ENCODE data around the gene NUP205. TPM values are rescaled to one million over a fixed set of nuclear protein-coding genes. Genes with fewer than 3 reads are reported as not detected.

NUP205 gene
- total RNA-seq, result 10 to 100 TPM; 52.4 to 63.0 (median 57.8) TPM
- total RNA-seq (2013), result 60.3 TPM
- total RNA-seq, result 88.2 to 299 (median 157) reads per million in 29 experiments

- WGBS (ENCODE audit: insufficient coverage), result under 1% methylated on average over 27 of the region's 38 CpGs
- peaks cover 0 to 4% of the 10 kb centered on the region in 2 donors for H3K27me3 Mint-ChIP-seq
- no peaks in the 10 kb centered on the region for H3K9me3 Mint-ChIP-seq
- peaks cover under 1% of the 10 kb centered on the region for H3K36me3 Mint-ChIP-seq
- Histone ChIP-seq H3K4me1 (ENCODE audit: control insufficient read depth in 1 of 2, extremely low read depth in 1 of 2, insufficient read depth in 2 of 2, low read length in 2 of 2) (peaks cover 8 to 11% of the 10 kb centered on the region in 2 experiments), H3K27me3 (replicated peaks in 1 of 2; ENCODE audit: control insufficient read depth in 2 of 2, extremely low read depth in 1 of 2, insufficient read depth in 2 of 2, low read length in 1 of 2) (no peaks in the 10 kb centered on the region), H3K4me3 (ENCODE audit: control insufficient read depth in 1 of 2, extremely low read depth in 1 of 2, low read length in 1 of 2) (peak within 1 kb of the TSS; percentile 96), H3K27ac (ENCODE audit: low read length) (peak within 1 kb of the TSS; percentile 99), H3K36me3 (ENCODE audit: control insufficient read depth in 2 of 2, extremely low read depth in 1 of 2, insufficient read depth in 1 of 2, low read length in 1 of 2) (no peaks in the 10 kb centered on the region), H3K9me3 (no peaks in the 10 kb centered on the region)
- peak; percentile 86 to 95 (median 90) for ATAC-seq (replicated peaks in 1 of 4)
- CTCF ChIA-PET, result interaction anchor here (0.5 to 1.6 kb wide), 11 partner anchors 12 to 436 kb away, joined by 3 to 6 read pairs (median 4); no protein-coding TSS in a partner anchor
- H3K27ac Mint-ChIP-seq, result peak within 1 kb of the TSS; percentile 45 to 83
- H3K4me1 Mint-ChIP-seq, result peaks cover 17 to 19% (median 18%) of the 10 kb centered on the region in 3 donors
- POLR2A ChIA-PET, result interaction anchor here in 1 of 2 donors (1.0 kb wide), 1 partner anchor 163 kb away, joined by 3 read pairs; no protein-coding TSS in a partner anchor
- peak within 1 kb of the TSS in 2 of 3 donors; percentile 17 to 31 for H3K4me3 Mint-ChIP-seq
- peak; percentile 56 to 91 (median 71) for DNase-seq
These were observed at the start of gene NUP205 for GRCh38 chr7:135557455-135558336. TSS of gene NUP205 (plus strand) at chr7:135557917. CDS start at chr7:135557945, 28 bp downstream.

- CTCF ChIA-PET, result interaction anchor here (0.7 to 1.3 kb wide), 4 partner anchors 29 to 94 kb away, joined by 3 to 4 read pairs (median 3); partner anchors contain the start of gene NUP205 (in 1 of the 2)
- POLR2A ChIA-PET, result interaction anchor here (0.6 kb wide), 2 partner anchors 11 to 863 kb away, joined by 3 to 8 read pairs; no protein-coding TSS in a partner anchor
- Histone ChIP-seq H3K27me3 (replicated peaks in 1 of 2; ENCODE audit: control insufficient read depth in 2 of 2, extremely low read depth in 1 of 2, insufficient read depth in 2 of 2, low read length in 1 of 2) (no peaks in the 10 kb centered on the region), H3K27ac (ENCODE audit: low read length) (peak overlapping the region; percentile 89), H3K9me3 (no peaks in the 10 kb centered on the region), H3K4me1 (ENCODE audit: control insufficient read depth in 1 of 2, extremely low read depth in 1 of 2, insufficient read depth in 2 of 2, low read length in 2 of 2) (peaks cover 15 to 21% of the 10 kb centered on the region in 2 experiments), H3K4me3 (ENCODE audit: control insufficient read depth in 1 of 2, extremely low read depth in 1 of 2, low read length in 1 of 2) (peak overlapping the region; percentile 75 to 87), H3K36me3 (ENCODE audit: control insufficient read depth in 2 of 2, extremely low read depth in 1 of 2, insufficient read depth in 1 of 2, low read length in 1 of 2) (peaks cover 0 to 2% of the 10 kb centered on the region in 2 donors)
- no peaks in the 10 kb centered on the region for H3K9me3 Mint-ChIP-seq
- WGBS (ENCODE audit: insufficient coverage), result 2% methylated on average over 11 of the region's 17 CpGs
- DNase-seq (peak in 17 of 35 experiments; percentile 2 to 52 (median 11)), ATAC-seq (replicated peaks in 1 of 4) (no peak)
- no peak overlapping the region for H3K4me3 Mint-ChIP-seq
- H3K36me3 Mint-ChIP-seq, result no peaks in the 10 kb centered on the region
- H3K27ac Mint-ChIP-seq, result no peak overlapping the region
- no peaks in the 10 kb centered on the region for H3K27me3 Mint-ChIP-seq
- H3K4me1 Mint-ChIP-seq, result peaks cover 6 to 18% (median 17%) of the 10 kb centered on the region in 3 donors
These were observed 48.7 kb upstream of the NUP205 start for GRCh38 chr7:135508883-135509588.

GRCh38 chr7:135509589-135509838, 48.2 kb upstream of the NUP205 start:
- no peaks in the 10 kb centered on the region for H3K9me3 Mint-ChIP-seq
- ATAC-seq (replicated peaks in 1 of 4), result no peak
- no peaks in the 10 kb centered on the region for H3K36me3 Mint-ChIP-seq
- WGBS (ENCODE audit: insufficient coverage), result 0% methylated on average over 13 of the region's 14 CpGs
- ChIA-PET CTCF (interaction anchor here (0.7 to 1.3 kb wide), 3 partner anchors 40 to 95 kb away, joined by 3 to 4 read pairs (median 3); partner anchors contain the start of gene NUP205 (in 1 of the 2)), POLR2A (interaction anchor here in 1 of 2 donors (0.6 kb wide), 1 partner anchor 863 kb away, joined by 8 read pairs; no protein-coding TSS in a partner anchor)
- Histone ChIP-seq H3K9me3 (no peaks in the 10 kb centered on the region), H3K27me3 (replicated peaks in 1 of 2; ENCODE audit: control insufficient read depth in 2 of 2, extremely low read depth in 1 of 2, insufficient read depth in 2 of 2, low read length in 1 of 2) (no peaks in the 10 kb centered on the region), H3K4me3 (ENCODE audit: control insufficient read depth in 1 of 2, extremely low read depth in 1 of 2, low read length in 1 of 2) (peak overlapping the region; percentile 75 to 87), H3K4me1 (ENCODE audit: control insufficient read depth in 1 of 2, extremely low read depth in 1 of 2, insufficient read depth in 2 of 2, low read length in 2 of 2) (peaks cover 15 to 21% of the 10 kb centered on the region in 2 experiments), H3K36me3 (ENCODE audit: control insufficient read depth in 2 of 2, extremely low read depth in 1 of 2, insufficient read depth in 1 of 2, low read length in 1 of 2) (peaks cover 0 to 2% of the 10 kb centered on the region in 2 donors), H3K27ac (ENCODE audit: low read length) (peak overlapping the region; percentile 89)
- peak in 1 of 35 experiments; percentile 1 for DNase-seq
- no peak overlapping the region for H3K27ac Mint-ChIP-seq
- peaks cover 6 to 17% (median 16%) of the 10 kb centered on the region in 3 donors for H3K4me1 Mint-ChIP-seq
- no peak overlapping the region for H3K4me3 Mint-ChIP-seq
- no peaks in the 10 kb centered on the region for H3K27me3 Mint-ChIP-seq

- Mint-ChIP-seq H3K4me3 (no peak within 1 kb of the TSS), H3K9me3 (no peaks in the 10 kb centered on the region), H3K4me1 (peaks cover 3 to 17% (median 13%) of the 10 kb centered on the region in 3 donors), H3K27ac (no peak within 1 kb of the TSS), H3K36me3 (no peaks in the 10 kb centered on the region), H3K27me3 (no peaks in the 10 kb centered on the region)
- peak; percentile 96 to 98 (median 96) for ATAC-seq (replicated peaks in 1 of 4)
- H3K4me1 ChIP-seq (ENCODE audit: control insufficient read depth in 1 of 2, extremely low read depth in 1 of 2, insufficient read depth in 2 of 2, low read length in 2 of 2), result peaks cover 15 to 21% of the 10 kb centered on the region in 2 experiments
- under 1% methylated on average over 50 of the region's 55 CpGs for WGBS (ENCODE audit: insufficient coverage)
- H3K4me3 ChIP-seq (ENCODE audit: control insufficient read depth in 1 of 2, extremely low read depth in 1 of 2, low read length in 1 of 2), result peak within 1 kb of the TSS; percentile 75 to 87
- no peaks in the 10 kb centered on the region for H3K9me3 ChIP-seq
- ChIA-PET POLR2A (interaction anchor here in 1 of 2 donors (0.6 kb wide), 2 partner anchors 62 to 864 kb away, joined by 4 to 8 read pairs; no protein-coding TSS in a partner anchor), CTCF (interaction anchor here (0.6 to 1.3 kb wide), 4 partner anchors 40 to 95 kb away, joined by 3 to 4 read pairs (median 3); partner anchors contain the start of gene NUP205 (in 1 of the 2))
- H3K27ac ChIP-seq (ENCODE audit: low read length), result peak within 1 kb of the TSS; percentile 89
- no peaks in the 10 kb centered on the region for H3K27me3 ChIP-seq (replicated peaks in 1 of 2; ENCODE audit: control insufficient read depth in 2 of 2, extremely low read depth in 1 of 2, insufficient read depth in 2 of 2, low read length in 1 of 2)
- peak; percentile 92 to 99 (median 97) for DNase-seq
- peaks cover 0 to 2% of the 10 kb centered on the region in 2 donors for H3K36me3 ChIP-seq (ENCODE audit: control insufficient read depth in 2 of 2, extremely low read depth in 1 of 2, insufficient read depth in 1 of 2, low read length in 1 of 2)
These were observed 47.7 kb upstream of the NUP205 start, which contains the start of gene CNOT4 for GRCh38 chr7:135509839-135510591. TSS of gene CNOT4 (minus strand) at chr7:135510102. CDS start at chr7:135438331, 71,771 bp downstream.

GRCh38 chr7:135510592-135511183, 47.0 kb upstream of the NUP205 start:
- no peak overlapping the region for H3K4me3 Mint-ChIP-seq
- H3K36me3 Mint-ChIP-seq, result no peaks in the 10 kb centered on the region
- Histone ChIP-seq H3K4me1 (ENCODE audit: control insufficient read depth in 1 of 2, extremely low read depth in 1 of 2, insufficient read depth in 2 of 2, low read length in 2 of 2) (peaks cover 15 to 21% of the 10 kb centered on the region in 2 experiments), H3K4me3 (ENCODE audit: control insufficient read depth in 1 of 2, extremely low read depth in 1 of 2, low read length in 1 of 2) (peak overlapping the region; percentile 75 to 80), H3K27ac (ENCODE audit: low read length) (no peak overlapping the region), H3K27me3 (replicated peaks in 1 of 2; ENCODE audit: control insufficient read depth in 2 of 2, extremely low read depth in 1 of 2, insufficient read depth in 2 of 2, low read length in 1 of 2) (no peaks in the 10 kb centered on the region), H3K9me3 (no peaks in the 10 kb centered on the region), H3K36me3 (ENCODE audit: control insufficient read depth in 2 of 2, extremely low read depth in 1 of 2, insufficient read depth in 1 of 2, low read length in 1 of 2) (no peaks in the 10 kb centered on the region)
- H3K27me3 Mint-ChIP-seq, result no peaks in the 10 kb centered on the region
- H3K27ac Mint-ChIP-seq, result no peak overlapping the region
- ChIA-PET CTCF (interaction anchor here in 1 of 2 donors (0.6 to 0.9 kb wide), 3 partner anchors 41 to 58 kb away, joined by 3 read pairs; no protein-coding TSS in a partner anchor), POLR2A (interaction anchor here (0.6 kb wide), 2 partner anchors 62 to 374 kb away, joined by 3 to 4 read pairs; no protein-coding TSS in a partner anchor)
- no peak for ATAC-seq (replicated peaks in 1 of 4)
- WGBS (ENCODE audit: insufficient coverage), result 6% methylated on average over 10 of the region's 17 CpGs
- H3K4me1 Mint-ChIP-seq, result peaks cover 3 to 17% (median 12%) of the 10 kb centered on the region in 3 donors
- no peak for DNase-seq
- H3K9me3 Mint-ChIP-seq, result no peaks in the 10 kb centered on the region

All from T-cell (primary cell).